ENCODE data around the gene OASL.

Gene OASL

GRCh38 chr12:121000530-121000929 is 38.5 kb downstream of the OASL start:
- H3K18ac ChIP-seq (ENCODE audit: low read length) = no peak overlapping the region
- H3K4me1 ChIP-seq (ENCODE audit: control insufficient read depth in 1 of 2, insufficient read depth in 2 of 2, low read length in 2 of 2) = peaks cover 4 to 6% of the 10 kb centered on the region in 2 experiments
- WGBS (ENCODE audit: extremely low coverage, insufficient coverage, insufficient read length) = no CpG with 5 or more reads among the region's 11 CpGs
- H3K79me1 ChIP-seq (ENCODE audit: low read length) = no peaks in the 10 kb centered on the region
- no peak overlapping the region for H3K23ac ChIP-seq (ENCODE audit: low read length)
- H2BK5ac ChIP-seq (ENCODE audit: low read depth, low read length, poor library complexity) = no peak overlapping the region
- H3K4ac ChIP-seq (ENCODE audit: low read depth, low read length) = no peak overlapping the region
- H3K79me2 ChIP-seq (ENCODE audit: control insufficient read depth, insufficient read depth, low read length, poor library complexity) = no peaks in the 10 kb centered on the region
- H3K4me3 ChIP-seq (ENCODE audit: low read depth, low read length) = no peak overlapping the region
- no peak overlapping the region for H3K27ac ChIP-seq (ENCODE audit: low read depth, low read length)
- no peaks in the 10 kb centered on the region for H3K9me3 ChIP-seq (ENCODE audit: insufficient read depth, low read depth, low read length)
- DNase-seq = peak; percentile 23 to 45
- H4K8ac ChIP-seq (ENCODE audit: low read depth, low read length) = no peak overlapping the region
- H3K4me2 ChIP-seq (ENCODE audit: low read length) = no peak overlapping the region
- H3K9ac ChIP-seq (ENCODE audit: low read length) = no peak overlapping the region
- H3K36me3 ChIP-seq (ENCODE audit: control insufficient read depth in 1 of 2, insufficient read depth in 2 of 2, low read length in 2 of 2) = peaks cover 19 to 22% of the 10 kb centered on the region in 2 experiments
- H3K14ac ChIP-seq (ENCODE audit: low read length) = no peak overlapping the region
- no peak overlapping the region for H2AK5ac ChIP-seq (ENCODE audit: low read length)
- H3K27me3 ChIP-seq (ENCODE audit: insufficient read depth, low read length) = no peaks in the 10 kb centered on the region
- H2BK120ac ChIP-seq (ENCODE audit: insufficient read depth, low read length, poor library complexity) = no peak overlapping the region
- no peak overlapping the region for H2BK12ac ChIP-seq (ENCODE audit: low read length)
- H2AFZ ChIP-seq (ENCODE audit: insufficient read depth, low read length, poor library complexity) = no peak overlapping the region
- H4K12ac ChIP-seq (ENCODE audit: low read depth, low read length) = peak overlapping the region; percentile 12
- no peak overlapping the region for H4K91ac ChIP-seq (ENCODE audit: low read depth, low read length)

- Histone ChIP-seq H3K4me1 (ENCODE audit: control insufficient read depth in 1 of 2, insufficient read depth in 2 of 2, low read length in 2 of 2) (peaks cover 4 to 6% of the 10 kb centered on the region in 2 experiments), H3K79me2 (ENCODE audit: control insufficient read depth, insufficient read depth, low read length, poor library complexity) (no peaks in the 10 kb centered on the region), H3K4me2 (ENCODE audit: low read length) (no peak overlapping the region), H3K4me3 (ENCODE audit: low read depth, low read length) (peak overlapping the region; percentile 10), H2AFZ (ENCODE audit: insufficient read depth, low read length, poor library complexity) (no peak overlapping the region), H3K23ac (ENCODE audit: low read length) (no peak overlapping the region), H3K18ac (ENCODE audit: low read length) (no peak overlapping the region), H3K9me3 (ENCODE audit: insufficient read depth, low read depth, low read length) (no peaks in the 10 kb centered on the region), H4K91ac (ENCODE audit: low read depth, low read length) (no peak overlapping the region), H2AK5ac (ENCODE audit: low read length) (no peak overlapping the region), H2BK120ac (ENCODE audit: insufficient read depth, low read length, poor library complexity) (no peak overlapping the region), H3K27ac (ENCODE audit: low read depth, low read length) (no peak overlapping the region), H4K12ac (ENCODE audit: low read depth, low read length) (no peak overlapping the region), H3K4ac (ENCODE audit: low read depth, low read length) (no peak overlapping the region), H3K14ac (ENCODE audit: low read length) (no peak overlapping the region), H3K9ac (ENCODE audit: low read length) (no peak overlapping the region), H4K8ac (ENCODE audit: low read depth, low read length) (no peak overlapping the region), H3K79me1 (ENCODE audit: low read length) (no peaks in the 10 kb centered on the region), H2BK5ac (ENCODE audit: low read depth, low read length, poor library complexity) (no peak overlapping the region), H3K27me3 (ENCODE audit: insufficient read depth, low read length) (no peaks in the 10 kb centered on the region), H3K36me3 (ENCODE audit: control insufficient read depth in 1 of 2, insufficient read depth in 2 of 2, low read length in 2 of 2) (peaks cover 12 to 18% of the 10 kb centered on the region in 2 experiments), H2BK12ac (ENCODE audit: low read length) (no peak overlapping the region)
- WGBS (ENCODE audit: extremely low coverage, insufficient coverage, insufficient read length) = no CpG with 5 or more reads among the region's 23 CpGs
- no peak for DNase-seq
Measured at GRCh38 chr12:120999191-121000120, 39.6 kb downstream of the OASL start.

- Histone ChIP-seq H3K9ac (ENCODE audit: low read length) (peak overlapping the region; percentile 22), H3K36me3 (ENCODE audit: control insufficient read depth in 1 of 2, insufficient read depth in 2 of 2, low read length in 2 of 2) (peaks cover 2 to 9% of the 10 kb centered on the region in 2 experiments), H3K4me3 (ENCODE audit: low read depth, low read length) (no peak overlapping the region), H3K18ac (ENCODE audit: low read length) (no peak overlapping the region), H3K79me1 (ENCODE audit: low read length) (no peaks in the 10 kb centered on the region), H2AFZ (ENCODE audit: insufficient read depth, low read length, poor library complexity) (no peak overlapping the region), H3K79me2 (ENCODE audit: control insufficient read depth, insufficient read depth, low read length, poor library complexity) (no peaks in the 10 kb centered on the region), H2BK5ac (ENCODE audit: low read depth, low read length, poor library complexity) (no peak overlapping the region), H3K9me3 (ENCODE audit: insufficient read depth, low read depth, low read length) (peaks cover 2% of the 10 kb centered on the region), H4K8ac (ENCODE audit: low read depth, low read length) (no peak overlapping the region), H3K27me3 (ENCODE audit: insufficient read depth, low read length) (no peaks in the 10 kb centered on the region), H4K12ac (ENCODE audit: low read depth, low read length) (no peak overlapping the region), H2BK120ac (ENCODE audit: insufficient read depth, low read length, poor library complexity) (no peak overlapping the region), H2BK12ac (ENCODE audit: low read length) (no peak overlapping the region), H2AK5ac (ENCODE audit: low read length) (no peak overlapping the region), H4K91ac (ENCODE audit: low read depth, low read length) (no peak overlapping the region), H3K4ac (ENCODE audit: low read depth, low read length) (no peak overlapping the region), H3K27ac (ENCODE audit: low read depth, low read length) (no peak overlapping the region), H3K4me2 (ENCODE audit: low read length) (no peak overlapping the region), H3K23ac (ENCODE audit: low read length) (peak overlapping the region; percentile 38), H3K14ac (ENCODE audit: low read length) (no peak overlapping the region), H3K4me1 (ENCODE audit: control insufficient read depth in 1 of 2, insufficient read depth in 2 of 2, low read length in 2 of 2) (peaks cover 4 to 6% of the 10 kb centered on the region in 2 experiments)
- no peak for DNase-seq
- WGBS (ENCODE audit: extremely low coverage, insufficient coverage, insufficient read length) = no CpG with 5 or more reads among the region's 3 CpGs
Measured at GRCh38 chr12:120998435-120998834, 40.6 kb downstream of the OASL start.

GRCh38 chr12:120997448-120997847 is 41.6 kb downstream of the OASL start:
- H3K4me1 ChIP-seq (ENCODE audit: control insufficient read depth in 1 of 2, insufficient read depth in 2 of 2, low read length in 2 of 2) = peaks cover 4 to 6% of the 10 kb centered on the region in 2 experiments
- H2BK12ac ChIP-seq (ENCODE audit: low read length) = no peak overlapping the region
- H4K91ac ChIP-seq (ENCODE audit: low read depth, low read length) = no peak overlapping the region
- H3K14ac ChIP-seq (ENCODE audit: low read length) = no peak overlapping the region
- H2AFZ ChIP-seq (ENCODE audit: insufficient read depth, low read length, poor library complexity) = no peak overlapping the region
- H3K18ac ChIP-seq (ENCODE audit: low read length) = no peak overlapping the region
- no peak overlapping the region for H3K4ac ChIP-seq (ENCODE audit: low read depth, low read length)
- H2AK5ac ChIP-seq (ENCODE audit: low read length) = no peak overlapping the region
- WGBS (ENCODE audit: extremely low coverage, insufficient coverage, insufficient read length) = no CpG with 5 or more reads among the region's 9 CpGs
- H3K27me3 ChIP-seq (ENCODE audit: insufficient read depth, low read length) = no peaks in the 10 kb centered on the region
- H3K23ac ChIP-seq (ENCODE audit: low read length) = no peak overlapping the region
- no peak overlapping the region for H2BK5ac ChIP-seq (ENCODE audit: low read depth, low read length, poor library complexity)
- H3K79me2 ChIP-seq (ENCODE audit: control insufficient read depth, insufficient read depth, low read length, poor library complexity) = no peaks in the 10 kb centered on the region
- H3K4me2 ChIP-seq (ENCODE audit: low read length) = no peak overlapping the region
- no peak overlapping the region for H2BK120ac ChIP-seq (ENCODE audit: insufficient read depth, low read length, poor library complexity)
- no peak overlapping the region for H3K4me3 ChIP-seq (ENCODE audit: low read depth, low read length)
- no peak overlapping the region for H3K9ac ChIP-seq (ENCODE audit: low read length)
- no peak for DNase-seq
- no peak overlapping the region for H4K12ac ChIP-seq (ENCODE audit: low read depth, low read length)
- peaks cover 0 to 9% of the 10 kb centered on the region in 2 experiments for H3K36me3 ChIP-seq (ENCODE audit: control insufficient read depth in 1 of 2, insufficient read depth in 2 of 2, low read length in 2 of 2)
- no peaks in the 10 kb centered on the region for H3K79me1 ChIP-seq (ENCODE audit: low read length)
- H4K8ac ChIP-seq (ENCODE audit: low read depth, low read length) = no peak overlapping the region
- peaks cover 3% of the 10 kb centered on the region for H3K9me3 ChIP-seq (ENCODE audit: insufficient read depth, low read depth, low read length)
- H3K27ac ChIP-seq (ENCODE audit: low read depth, low read length) = no peak overlapping the region

Data from trophoblast cell (in vitro differentiated cells and primary cell).